Measurements from ENCODE around the gene EIF1. TPM values are rescaled to one million over a fixed set of nuclear protein-coding genes. Genes with fewer than 3 reads are reported as not detected.

The EIF1 gene
- total and polyA plus RNA-seq, 2 donors (not counting 1 experiment from before 2014, with no cell fraction given) = 773 to 2,045 TPM

DNA sequence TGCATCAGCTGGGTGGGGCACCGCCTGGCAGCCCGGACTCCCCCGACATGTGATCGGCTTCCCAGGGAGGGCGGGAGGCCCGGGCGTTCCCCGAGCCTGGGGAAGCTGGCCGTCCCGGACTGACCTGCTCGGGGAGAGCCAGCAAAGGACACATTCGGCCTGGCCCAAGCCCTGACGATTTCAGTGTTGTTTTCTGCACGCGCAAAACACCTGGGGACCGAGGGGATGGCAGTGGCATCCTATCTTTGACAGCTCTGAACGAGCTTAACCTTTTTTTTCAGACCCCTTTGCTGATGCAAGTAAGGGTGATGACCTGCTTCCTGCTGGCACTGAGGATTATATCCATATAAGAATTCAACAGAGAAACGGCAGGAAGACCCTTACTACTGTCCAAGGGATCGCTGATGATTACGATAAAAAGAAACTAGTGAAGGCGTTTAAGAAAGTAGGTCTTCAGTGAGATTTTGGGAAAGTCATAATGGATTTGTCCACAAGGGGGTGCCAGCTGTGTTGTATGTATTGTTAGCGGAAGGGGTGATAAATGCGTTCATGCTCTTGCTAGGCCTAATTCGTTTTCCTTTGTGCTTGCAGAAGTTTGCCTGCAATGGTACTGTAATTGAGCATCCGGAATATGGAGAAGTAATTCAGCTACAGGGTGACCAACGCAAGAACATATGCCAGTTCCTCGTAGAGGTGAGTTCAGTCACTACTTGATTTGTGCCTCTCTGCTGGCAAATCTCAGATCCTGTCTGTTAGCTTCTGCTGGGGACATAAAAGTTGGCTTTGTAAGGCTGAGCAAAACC, 1.0 kb downstream of the EIF1 start:
- no peak overlapping the region for H2AFZ ChIP-seq (ENCODE audit: insufficient read depth, low read depth, low read length, poor library complexity, severe bottlenecking)
- H3K9ac ChIP-seq (ENCODE audit: low read length) = peak overlapping the region; percentile 99
- peak overlapping the region; percentile 100 for H3K27ac Mint-ChIP-seq
- peaks cover 39% of the 10 kb centered on the region for H3K4me1 Mint-ChIP-seq
- H3K4me1 ChIP-seq (ENCODE audit: control insufficient read depth in 2 of 2, insufficient read depth in 2 of 2, low read length in 2 of 2) = peaks cover 22 to 27% of the 10 kb centered on the region in 2 donors
- no peak for TF ChIP-seq EZH2 (IDR thresholded peaks at IDR 0.05; ENCODE audit: borderline replicate concordance, insufficient read depth, low read depth, low read length, poor library complexity, severe bottlenecking)
- TF ChIP-seq, protein P1, sequence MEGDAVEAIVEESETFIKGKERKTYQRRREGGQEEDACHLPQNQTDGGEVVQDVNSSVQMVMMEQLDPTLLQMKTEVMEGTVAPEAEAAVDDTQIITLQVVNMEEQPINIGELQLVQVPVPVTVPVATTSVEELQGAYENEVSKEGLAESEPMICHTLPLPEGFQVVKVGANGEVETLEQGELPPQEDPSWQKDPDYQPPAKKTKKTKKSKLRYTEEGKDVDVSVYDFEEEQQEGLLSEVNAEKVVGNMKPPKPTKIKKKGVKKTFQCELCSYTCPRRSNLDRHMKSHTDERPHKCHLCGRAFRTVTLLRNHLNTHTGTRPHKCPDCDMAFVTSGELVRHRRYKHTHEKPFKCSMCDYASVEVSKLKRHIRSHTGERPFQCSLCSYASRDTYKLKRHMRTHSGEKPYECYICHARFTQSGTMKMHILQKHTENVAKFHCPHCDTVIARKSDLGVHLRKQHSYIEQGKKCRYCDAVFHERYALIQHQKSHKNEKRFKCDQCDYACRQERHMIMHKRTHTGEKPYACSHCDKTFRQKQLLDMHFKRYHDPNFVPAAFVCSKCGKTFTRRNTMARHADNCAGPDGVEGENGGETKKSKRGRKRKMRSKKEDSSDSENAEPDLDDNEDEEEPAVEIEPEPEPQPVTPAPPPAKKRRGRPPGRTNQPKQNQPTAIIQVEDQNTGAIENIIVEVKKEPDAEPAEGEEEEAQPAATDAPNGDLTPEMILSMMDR (IDR thresholded peaks at IDR 0.05) = peak; percentile 87
- peaks cover 18% of the 10 kb centered on the region for H3K79me2 ChIP-seq (ENCODE audit: control insufficient read depth, insufficient read depth, low read length)
- H3K27ac ChIP-seq (ENCODE audit: low read length in 2 of 2) = peak overlapping the region; percentile 99
- peak overlapping the region; percentile 88 for H3K4me2 ChIP-seq (replicated peaks; ENCODE audit: low read depth, low read length, poor library complexity, severe bottlenecking)
- 4% methylated on average over 23 of the region's 27 CpGs for WGBS (ENCODE audit: insufficient coverage)
- no peak for ATAC-seq (ENCODE audit: low read depth)
- H3K9me3 ChIP-seq (ENCODE audit: control extremely low read depth in 1 of 3, control insufficient read depth in 2 of 3, insufficient read depth in 1 of 3, low read length in 2 of 3) = no peaks in the 10 kb centered on the region
- H3K27me3 ChIP-seq (replicated peaks in 1 of 4; ENCODE audit: control extremely low read depth in 1 of 4, control insufficient read depth in 3 of 4, insufficient read depth in 4 of 4, low read length in 3 of 4) = no peaks in the 10 kb centered on the region
- H3K9me3 Mint-ChIP-seq (ENCODE audit: insufficient read depth) = no peaks in the 10 kb centered on the region
- H3K4me3 ChIP-seq (ENCODE audit: control extremely low read depth in 1 of 5, extremely low read depth in 1 of 5, insufficient read depth in 1 of 5, low read depth in 2 of 5, low read length in 4 of 5) = peak overlapping the region; percentile 81 to 99 (median 87)
- ChIA-PET CTCF (interaction anchor here (0.5 to 9.2 kb wide), 9 partner anchors 9 to 1489 kb away, joined by 3 to 212 read pairs (median 6); partner anchors contain the start of gene JUP), POLR2A (interaction anchor here (0.6 to 4.9 kb wide), 12 partner anchors 11 to 1125 kb away, joined by 3 to 122 read pairs (median 6); partner anchors contain the start of genes HAP1, JUP, KLHL11 and NKIRAS2)
- peak; percentile 84 for DNase-seq
- H3K4me3 Mint-ChIP-seq = peak overlapping the region; percentile 96
- intact Hi-C loops (cut with micrococcal nuclease) = loop anchor here (5.0 kb wide), 1 partner anchor 98 kb away; the partner anchor contains the start of gene JUP
- H4K20me1 ChIP-seq (ENCODE audit: control insufficient read depth, insufficient read depth, low read length, poor library complexity, severe bottlenecking) = peaks cover 46% of the 10 kb centered on the region
- peaks cover 6 to 53% of the 10 kb centered on the region in 2 experiments for H3K36me3 ChIP-seq (replicated peaks in 1 of 2; ENCODE audit: control extremely low read depth in 1 of 2, control insufficient read depth in 1 of 2, extremely low read depth in 1 of 2, insufficient read depth in 2 of 2, low read length in 1 of 2)
- no peaks in the 10 kb centered on the region for H3K27me3 Mint-ChIP-seq

Measured in B cell (primary cell).